CD4-positive, alpha-beta T cell treated with Interleukin-17A for 4 hours (primary cell): ENCODE measurements around the gene SCAPER.
"Not testable (repeated sequence)": the region's sequence is repeated elsewhere in the genome, so short reads cannot be mapped to it uniquely, and the experiment has no call there.

Experiments used
- DNase-seq: peaks from one replicate; pipeline ENCODE4 v3.0.0-alpha.2; 2020; ENCODE audit warnings: mixed read lengths

SCAPER gene

GRCh38 chr15:76336254-76337058 lies 568.7 kb downstream of the SCAPER start, which contains the start of gene ISL2:
Gene ISL2 (plus strand): TSS chr15:76336773. CDS start chr15:76336884, 111 bp downstream.
- peak; percentile 54 for DNase-seq

GRCh38 chr15:76335307-76336253 lies 569.6 kb downstream of the SCAPER start:
- DNase-seq: no peak

- no peak for DNase-seq
These were observed 570.5 kb downstream of the SCAPER start for GRCh38 chr15:76334438-76335306.

GRCh38 chr15:76333720-76334437 lies 571.3 kb downstream of the SCAPER start:
- no peak for DNase-seq

- DNase-seq: no peak
These were observed 571.8 kb downstream of the SCAPER start for GRCh38 chr15:76333309-76333708.

GRCh38 chr15:76332796-76333195 lies 572.3 kb downstream of the SCAPER start:
- no peak for DNase-seq

- no peak for DNase-seq
These were observed 575.0 kb downstream of the SCAPER start for GRCh38 chr15:76330080-76330680.

- DNase-seq: no peak
These were observed 576.2 kb downstream of the SCAPER start for GRCh38 chr15:76328958-76329357.

- DNase-seq: no peak
These were observed 576.9 kb downstream of the SCAPER start for GRCh38 chr15:76328106-76328696.

- DNase-seq: no peak
These were observed 577.7 kb downstream of the SCAPER start for GRCh38 chr15:76327191-76328105.

- DNase-seq: no peak
These were observed 579.4 kb downstream of the SCAPER start for GRCh38 chr15:76325704-76326103.

GRCh38 chr15:76324066-76324465 lies 581.1 kb downstream of the SCAPER start:
- DNase-seq: no peak

- no peak for DNase-seq
These were observed 583.5 kb downstream of the SCAPER start for GRCh38 chr15:76321602-76322001.

GRCh38 chr15:76321171-76321570 lies 584.0 kb downstream of the SCAPER start:
- DNase-seq: no peak

- DNase-seq: no peak
These were observed 585.1 kb downstream of the SCAPER start for GRCh38 chr15:76320012-76320411.

GRCh38 chr15:76313731-76314130 lies 591.4 kb downstream of the SCAPER start:
- DNase-seq: no peak

- not testable (repeated sequence) for DNase-seq
These were observed 592.0 kb downstream of the SCAPER start for GRCh38 chr15:76313175-76313567.

- DNase-seq: no peak
These were observed 592.5 kb downstream of the SCAPER start for GRCh38 chr15:76312540-76313174.
